ELF-1 (cell line): Measurements from ENCODE around the gene RETREG1.

Experiments
- DNase-seq: peaks from one replicate; pipeline ENCODE4 v3.0.0-alpha.2; 2016; ENCODE audit warnings: low read depth, low spot score

Gene RETREG1

DNA sequence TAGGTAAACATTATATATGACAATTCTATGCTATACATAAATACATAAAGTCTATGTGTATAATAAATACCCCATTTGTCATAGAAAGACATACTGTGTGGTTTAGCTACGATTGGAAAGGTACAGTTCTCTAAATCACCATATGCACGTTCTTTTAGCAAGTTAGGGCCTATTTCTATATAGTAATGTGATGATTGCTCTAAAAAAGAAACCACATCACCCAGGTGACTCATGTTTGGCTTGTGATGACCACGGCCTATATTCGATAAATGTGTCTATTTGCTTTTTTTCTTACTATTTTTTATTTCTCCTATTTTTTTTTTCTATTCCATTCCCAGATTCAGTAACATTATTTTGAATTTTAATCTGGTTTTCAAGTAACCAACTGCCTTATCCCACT is 34.7 kb downstream of the RETREG1 start:
- no peak for DNase-seq

DNA sequence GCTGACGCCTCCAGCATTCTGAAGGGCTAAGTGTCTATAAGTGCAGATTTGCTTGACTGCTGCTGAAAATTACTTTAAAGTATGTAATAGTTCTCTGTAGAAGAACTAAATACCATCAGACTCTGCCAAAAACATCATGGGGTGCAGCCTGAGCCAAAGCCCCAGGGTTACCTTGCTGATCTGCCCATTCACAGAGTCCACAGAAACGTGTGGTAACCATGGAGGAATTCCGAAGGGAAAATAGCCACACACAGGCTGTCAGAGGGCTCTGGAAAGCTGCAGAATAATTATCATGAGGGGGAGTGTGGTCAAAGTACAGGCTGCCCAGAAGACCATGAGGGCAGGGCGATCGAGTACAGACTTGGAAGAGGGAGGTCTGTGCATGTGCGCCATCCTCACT is 36.4 kb downstream of the RETREG1 start:
- no peak for DNase-seq

DNA sequence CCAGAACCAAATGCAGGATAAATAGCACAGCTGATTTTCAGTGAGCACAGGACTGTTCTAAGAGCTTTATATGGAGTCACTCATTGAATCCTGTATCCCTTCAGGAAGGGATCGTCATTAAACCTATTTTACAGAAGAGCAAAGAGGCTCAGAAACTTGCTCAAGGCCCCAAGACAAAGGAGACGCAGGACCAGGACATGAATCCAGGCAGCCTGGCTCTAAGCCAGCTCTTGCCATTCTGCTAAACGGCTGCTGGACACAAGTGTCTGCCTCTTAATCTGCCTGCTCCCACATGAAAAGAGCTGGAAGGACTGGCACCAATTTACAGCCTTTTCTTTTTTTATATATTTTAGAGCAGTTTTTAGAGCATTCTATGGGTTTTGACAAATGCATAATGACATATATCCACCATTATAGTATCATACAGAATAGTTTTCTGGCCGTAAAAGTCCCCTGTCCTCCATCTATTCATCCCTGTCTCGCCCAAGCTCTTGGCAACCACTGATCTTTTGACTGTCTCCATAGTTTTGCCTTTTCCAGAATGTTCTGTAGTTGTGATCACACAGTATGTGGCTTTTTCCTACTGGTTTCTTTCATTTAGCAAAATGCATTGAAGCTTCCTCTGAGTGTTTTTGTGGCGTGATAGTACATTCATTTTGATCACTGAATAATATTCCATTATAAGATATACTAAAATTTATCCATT is 37.5 kb downstream of the RETREG1 start:
- no peak for DNase-seq

DNA sequence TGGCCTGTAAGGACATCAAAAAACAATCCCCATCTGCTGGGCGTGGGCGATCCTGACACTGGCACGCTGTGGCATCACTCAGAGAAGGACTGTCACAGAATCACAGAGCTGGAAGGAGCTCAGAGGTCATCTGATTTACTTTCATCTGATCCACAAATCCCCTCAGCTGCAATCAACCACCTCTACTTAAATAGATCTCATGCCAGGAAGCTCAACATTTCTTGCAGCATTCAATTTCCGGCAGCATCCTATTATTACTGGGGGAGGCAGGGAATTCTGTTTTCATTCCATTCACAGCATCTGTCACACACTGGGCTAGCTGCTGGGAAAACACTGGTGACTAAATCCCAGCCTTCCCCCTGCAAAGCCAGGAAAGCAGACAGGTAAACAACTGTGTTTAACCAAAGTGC is 38.3 kb downstream of the RETREG1 start:
- DNase-seq: no peak

DNA sequence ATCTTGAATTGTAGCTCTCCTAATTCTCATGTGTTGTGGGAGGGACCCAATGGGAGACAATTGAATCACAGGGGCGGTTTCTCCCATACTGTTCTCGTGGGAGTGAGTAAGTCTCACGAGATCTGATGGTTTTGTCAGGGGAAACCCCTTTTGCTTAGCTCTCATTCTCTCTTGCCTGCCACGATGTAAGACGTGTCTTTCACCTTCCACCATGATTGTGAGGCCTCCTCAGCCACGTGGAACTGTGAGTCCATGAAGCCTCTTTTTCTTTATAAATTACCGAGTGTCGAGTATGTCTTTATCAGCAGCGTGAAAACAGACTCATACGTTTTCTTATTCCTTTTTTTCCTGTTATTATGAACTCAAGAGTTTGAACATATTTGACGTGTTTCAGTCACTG is 39.1 kb downstream of the RETREG1 start:
- no peak for DNase-seq

DNA sequence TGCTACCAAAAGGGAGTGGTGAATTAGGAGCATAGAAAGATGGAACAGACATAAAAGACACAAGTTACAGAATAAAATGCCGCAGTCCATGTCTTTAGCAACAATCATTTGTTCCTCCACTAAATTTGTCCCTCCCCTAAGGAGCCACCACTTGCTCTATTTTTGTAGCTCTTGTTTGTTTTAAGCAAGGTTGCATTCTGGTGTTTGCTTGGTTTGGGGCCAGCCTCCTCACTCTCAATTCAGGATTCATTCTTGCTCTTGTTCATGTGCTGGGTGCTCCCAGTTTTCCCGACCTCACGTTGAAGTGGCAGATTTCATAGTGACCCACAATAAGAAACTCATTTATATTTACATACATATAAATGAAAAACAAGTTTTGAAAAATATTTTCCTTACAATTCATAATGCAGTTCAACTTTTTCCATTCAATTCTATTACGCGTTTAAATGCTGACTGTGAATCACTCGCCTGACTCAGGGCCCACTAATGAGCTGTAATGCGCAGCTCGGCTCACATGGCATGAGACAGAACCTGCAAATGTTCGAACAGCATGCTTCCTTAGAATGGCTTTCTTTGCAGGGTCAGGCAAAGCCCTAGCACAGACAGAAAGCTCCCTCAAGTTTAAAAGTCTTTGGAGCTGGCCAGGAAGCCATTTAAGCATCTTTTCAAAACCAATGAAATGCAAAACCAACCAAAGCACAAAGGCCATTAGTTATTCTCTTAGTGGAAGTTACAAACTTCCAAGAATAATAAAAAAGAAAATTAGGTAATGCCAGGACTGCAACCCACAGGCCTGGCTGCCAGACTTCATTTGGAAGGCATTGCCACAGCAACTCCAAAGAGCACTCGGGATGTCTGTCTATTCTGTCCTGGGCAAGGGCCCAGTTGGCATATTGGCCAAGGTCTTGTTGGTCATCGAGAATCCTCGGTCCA is 41.7 kb downstream of the RETREG1 start:
- DNase-seq: no peak

DNA sequence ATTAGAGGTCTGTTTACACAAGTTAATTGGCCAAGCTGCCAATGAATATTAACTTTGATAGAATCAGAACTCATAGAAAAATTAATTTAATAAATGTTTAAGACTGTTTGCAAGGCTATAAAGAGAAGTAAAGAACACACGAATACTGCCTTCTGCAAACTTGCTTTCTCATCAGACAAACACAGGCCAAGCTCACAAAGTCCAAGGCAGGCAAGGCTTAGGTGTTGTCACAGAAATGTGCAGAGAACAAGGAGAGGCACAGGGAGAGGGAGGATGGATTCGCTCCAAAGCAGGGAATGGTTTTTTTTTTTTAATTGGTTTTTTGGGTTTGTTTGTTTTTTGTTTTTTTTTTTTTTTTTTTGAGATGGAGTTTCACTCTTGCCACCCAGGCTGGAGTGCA is 43.4 kb downstream of the RETREG1 start:
- DNase-seq: no peak

DNA sequence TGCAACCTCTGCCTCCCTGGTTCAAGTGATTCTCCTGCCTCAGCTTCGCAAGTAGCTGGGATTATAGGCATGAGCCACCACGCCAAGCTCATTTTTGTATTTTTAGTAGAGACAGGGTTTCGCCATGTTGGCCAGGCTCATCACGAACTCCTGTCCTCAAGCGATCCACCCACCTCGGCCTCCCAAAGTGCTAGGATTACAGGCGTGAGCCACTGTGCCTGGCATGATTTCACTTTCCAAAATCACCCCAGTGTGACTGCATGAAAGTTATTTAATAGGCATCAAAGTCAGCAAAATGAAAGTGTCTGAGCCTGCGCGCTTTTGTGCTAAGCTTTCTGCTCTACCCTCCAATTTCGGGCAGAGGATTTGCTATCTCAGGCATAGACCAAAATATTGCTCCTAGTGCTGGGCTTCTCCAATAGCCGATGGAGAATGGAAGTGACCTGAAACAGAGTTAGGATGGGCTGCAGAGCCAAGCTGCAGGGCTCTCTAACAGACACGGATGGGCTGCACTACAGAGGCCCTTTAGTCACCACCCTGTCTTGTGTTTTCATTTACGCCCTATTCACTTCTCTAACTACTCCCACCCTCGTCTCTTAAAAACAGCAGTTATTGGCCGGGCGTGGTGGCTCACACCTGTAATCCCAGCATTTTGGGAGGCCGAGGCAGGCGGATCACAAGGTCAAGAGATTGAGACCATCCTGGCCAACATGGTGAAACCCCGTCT is 44.3 kb downstream of the RETREG1 start:
- DNase-seq: no peak

DNA sequence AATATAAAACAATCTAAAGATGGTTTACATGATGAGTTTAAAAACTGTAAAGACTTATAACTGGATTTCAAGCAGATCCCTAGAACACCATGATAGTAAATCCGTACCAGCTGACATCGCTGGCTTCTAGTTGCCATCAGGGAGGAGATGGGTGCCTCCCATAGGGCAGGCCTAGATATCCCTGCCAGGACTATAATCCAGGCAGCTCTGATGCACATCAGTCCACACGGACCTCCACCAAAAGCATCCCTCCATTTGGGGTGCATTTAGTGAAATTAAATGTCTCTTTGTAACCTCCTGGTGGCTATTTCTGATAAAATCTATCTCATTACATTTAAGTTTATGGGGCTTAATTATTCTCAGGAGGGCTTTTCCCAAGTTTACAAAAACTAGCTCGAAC is 45.8 kb downstream of the RETREG1 start:
- no peak for DNase-seq

DNA sequence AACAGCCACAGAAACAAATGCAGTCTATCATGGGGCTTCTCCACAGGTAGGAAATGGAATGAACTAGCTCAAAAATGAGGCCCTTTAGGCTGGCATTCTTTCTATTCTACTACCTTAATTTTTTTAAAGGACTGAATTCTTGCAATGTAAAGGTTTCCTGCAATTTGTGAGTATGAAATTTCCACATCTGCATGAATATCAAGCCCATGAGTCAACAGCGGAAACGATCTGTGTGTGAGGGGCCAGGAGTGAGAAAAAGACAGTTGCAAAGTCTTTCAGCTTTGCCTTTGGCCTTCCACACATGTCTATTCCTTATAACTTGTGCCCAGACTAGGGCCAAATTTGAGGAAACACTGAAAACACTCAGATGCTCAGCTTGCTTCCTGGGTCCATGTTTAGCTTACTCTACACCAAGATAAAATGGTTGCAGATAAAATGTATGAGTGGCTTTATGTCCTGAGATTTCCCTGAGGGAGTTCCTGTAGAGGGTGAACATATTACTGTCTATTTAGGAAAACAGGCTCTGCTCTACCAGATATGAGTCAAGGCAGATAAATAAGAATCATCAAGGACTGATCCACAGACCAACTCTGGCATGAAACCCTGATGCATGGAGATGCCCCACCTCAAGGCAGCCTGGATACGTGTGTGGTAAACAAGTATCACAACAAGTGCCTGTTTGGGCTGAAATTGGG is 46.5 kb downstream of the RETREG1 start:
- DNase-seq: no peak

DNA sequence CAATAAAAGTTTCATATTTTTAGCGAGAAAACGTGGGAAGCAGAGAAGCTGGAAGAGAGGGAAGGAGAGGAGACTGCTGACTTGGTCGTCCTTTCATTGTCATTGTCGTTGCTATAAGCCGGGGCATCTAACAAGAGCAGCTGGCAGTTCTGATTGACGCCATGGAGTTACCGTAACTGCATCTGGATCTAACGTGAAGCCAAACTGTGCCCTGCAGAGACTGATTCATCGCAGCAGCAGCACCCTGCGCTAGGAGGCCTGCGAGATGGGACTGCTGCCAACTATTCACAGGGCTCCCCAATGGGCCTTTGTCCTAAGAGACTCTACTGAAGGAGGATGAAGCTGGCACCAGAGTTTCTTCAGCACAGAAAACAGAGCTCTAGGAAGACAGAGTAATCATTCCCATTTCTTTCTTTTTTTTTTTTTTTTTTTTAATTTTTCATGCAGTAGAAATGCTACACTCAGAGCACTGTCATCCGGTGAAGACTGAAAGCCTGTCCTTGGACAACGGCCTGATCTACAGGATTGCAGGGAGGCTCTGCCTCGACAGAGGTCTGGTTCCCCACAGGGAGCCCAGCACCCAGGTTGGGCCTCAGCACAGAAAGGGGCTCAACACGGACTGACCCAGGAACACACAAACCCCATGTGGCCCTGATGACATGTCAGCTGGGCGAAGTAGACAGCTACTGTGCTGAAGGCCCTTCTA is 47.8 kb downstream of the RETREG1 start:
- no peak for DNase-seq

DNA sequence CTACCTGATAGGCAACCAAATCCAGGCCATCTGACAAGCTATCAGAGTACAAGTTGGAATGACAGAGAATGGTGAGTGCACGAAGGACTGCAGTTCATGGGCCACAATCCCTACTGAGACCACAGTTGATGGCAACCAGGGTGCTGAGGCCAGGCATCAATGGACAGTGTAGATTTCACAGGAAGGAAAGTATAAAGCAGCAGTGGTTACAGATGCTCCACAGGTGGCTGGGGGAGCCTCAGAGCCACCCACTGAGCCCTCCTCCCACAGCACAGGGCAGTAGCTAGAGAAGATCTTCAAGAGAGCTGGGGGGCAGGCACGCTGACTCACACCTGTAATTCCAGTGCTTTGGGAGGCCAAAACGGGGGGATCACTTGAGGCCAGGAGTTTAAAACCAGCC is 49.4 kb downstream of the RETREG1 start:
- DNase-seq: no peak

DNA sequence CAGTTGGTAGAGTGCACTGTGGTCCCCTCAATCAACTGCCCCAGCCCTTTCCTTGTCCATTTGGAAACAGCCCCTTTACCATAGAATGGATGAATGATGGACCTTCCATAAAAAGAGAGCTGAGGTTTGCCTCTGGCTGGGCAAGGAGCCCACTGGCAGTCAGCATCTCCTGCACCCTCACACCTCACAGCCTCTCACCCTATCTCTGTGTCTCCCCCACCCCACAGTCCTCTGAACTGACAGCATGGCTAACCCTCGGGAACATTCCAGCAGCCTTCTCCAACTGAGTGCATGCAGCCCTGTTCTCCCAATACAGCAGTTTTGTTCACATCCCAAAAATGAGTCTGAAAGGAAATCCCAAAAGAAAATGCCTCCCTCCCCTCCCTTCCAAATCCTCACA is 51.7 kb downstream of the RETREG1 start:
- DNase-seq: no peak

DNA sequence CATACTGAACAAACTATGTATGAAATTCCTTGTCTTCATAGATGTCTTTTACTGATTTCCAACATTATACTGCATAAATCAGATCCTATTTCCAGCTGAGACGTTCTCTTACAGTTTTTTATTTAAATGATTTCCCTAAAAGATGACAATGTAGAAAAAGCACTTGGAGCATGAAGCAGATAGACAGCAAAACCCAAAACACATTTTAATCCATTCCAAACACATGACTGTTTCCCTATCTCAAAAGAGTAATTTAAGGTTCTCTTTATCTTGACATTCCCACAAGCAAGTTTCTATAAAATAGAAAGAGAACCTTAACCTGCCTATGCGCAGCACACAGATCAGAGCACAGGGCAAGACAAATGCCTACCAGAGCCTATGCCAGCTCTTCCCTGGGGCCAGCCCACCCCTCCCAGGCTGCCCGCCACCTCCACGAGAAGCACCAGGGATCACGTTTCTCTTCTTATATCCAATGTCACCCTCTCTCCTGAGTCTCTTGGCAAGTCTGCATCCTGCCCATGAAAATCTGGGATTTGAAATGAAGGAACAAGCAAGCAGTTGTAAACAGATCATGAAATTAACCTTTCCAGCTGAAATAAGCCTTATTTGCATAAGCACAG is 52.4 kb downstream of the RETREG1 start:
- DNase-seq: no peak

DNA sequence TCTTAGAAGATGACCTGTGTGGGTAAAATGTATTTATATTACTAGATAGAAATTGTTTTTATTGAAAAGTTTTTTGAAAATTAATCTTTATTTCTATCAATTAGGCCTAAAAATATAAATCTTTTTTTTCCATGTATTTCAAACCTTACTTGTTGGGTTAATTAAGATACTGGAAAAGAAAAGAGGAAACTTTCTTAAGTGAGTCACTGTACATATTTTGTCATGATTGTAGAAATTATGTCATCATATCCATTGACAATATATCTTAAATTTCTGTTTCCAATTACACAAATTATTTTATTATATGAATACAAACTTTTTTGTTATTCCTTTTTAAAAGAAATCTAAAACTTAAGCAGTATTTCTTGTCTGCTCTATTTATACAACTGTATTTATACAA is 53.1 kb downstream of the RETREG1 start:
- no peak for DNase-seq

DNA sequence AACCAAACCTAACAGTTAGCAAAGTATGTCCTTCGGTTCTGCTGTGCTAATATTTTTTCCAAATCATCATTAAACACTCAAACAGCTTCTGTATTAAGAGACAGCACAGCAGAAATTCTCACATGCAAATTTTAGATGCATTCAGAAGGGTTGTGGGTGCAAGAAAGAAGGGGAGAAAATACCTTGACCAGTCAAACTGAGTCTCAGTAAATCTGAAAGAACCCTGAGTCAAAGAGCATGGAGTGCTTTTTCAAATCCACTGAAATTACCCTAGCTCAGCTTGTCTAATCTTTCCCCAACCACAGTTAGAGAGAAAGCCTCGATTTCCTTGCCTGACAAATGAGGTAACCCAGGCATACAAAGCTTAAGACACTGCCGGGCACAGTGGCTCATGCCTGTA is 55.1 kb downstream of the RETREG1 start:
- DNase-seq: no peak

DNA sequence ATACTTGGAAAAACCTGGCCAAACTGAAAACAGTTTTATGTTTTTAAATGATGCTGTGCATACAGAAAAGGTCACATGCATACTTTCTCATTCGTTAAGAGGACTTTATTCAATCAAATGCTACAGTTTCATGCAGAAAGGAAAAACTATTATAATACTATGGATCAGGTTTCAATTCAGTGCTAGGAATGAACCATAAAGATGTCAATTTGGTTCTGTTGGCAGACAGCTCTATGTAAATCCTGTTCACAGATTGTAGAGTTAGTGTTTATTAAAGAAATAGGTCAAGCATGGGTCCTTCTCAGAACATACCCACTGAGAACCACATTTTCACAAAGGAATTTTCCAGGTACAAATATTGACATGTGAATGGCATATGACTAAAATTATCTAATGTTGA is 57.1 kb downstream of the RETREG1 start:
- DNase-seq: no peak

DNA sequence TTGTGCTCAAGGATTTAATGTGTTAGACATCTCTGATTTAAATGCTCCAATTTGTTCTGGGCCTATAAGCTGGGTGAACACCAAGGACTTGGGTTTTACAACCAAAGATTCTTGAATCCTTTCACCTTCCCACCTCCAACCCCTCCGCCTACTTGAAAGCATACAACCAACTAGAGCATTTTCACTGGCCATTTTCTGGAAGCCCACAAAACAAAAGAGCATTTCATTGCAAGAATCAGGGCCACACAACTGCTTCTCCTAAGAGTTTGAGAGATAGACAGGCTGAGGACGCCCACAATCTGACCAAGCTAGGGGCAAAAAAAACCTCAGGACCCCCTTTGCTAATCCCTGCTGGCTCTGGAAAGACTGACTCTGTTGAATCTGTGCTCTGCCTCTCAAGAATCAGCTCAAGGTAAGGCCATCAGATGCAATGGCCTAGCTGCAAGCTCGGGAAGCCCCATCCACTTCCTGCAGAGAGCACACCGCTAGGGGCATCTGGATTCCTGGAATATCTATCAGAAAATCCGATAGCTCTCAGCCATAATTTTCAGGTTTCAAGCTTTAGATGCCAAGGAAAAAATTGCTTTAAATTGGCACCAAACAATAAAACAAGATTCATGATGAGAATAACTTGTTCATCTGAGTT is 57.7 kb downstream of the RETREG1 start:
- no peak for DNase-seq

DNA sequence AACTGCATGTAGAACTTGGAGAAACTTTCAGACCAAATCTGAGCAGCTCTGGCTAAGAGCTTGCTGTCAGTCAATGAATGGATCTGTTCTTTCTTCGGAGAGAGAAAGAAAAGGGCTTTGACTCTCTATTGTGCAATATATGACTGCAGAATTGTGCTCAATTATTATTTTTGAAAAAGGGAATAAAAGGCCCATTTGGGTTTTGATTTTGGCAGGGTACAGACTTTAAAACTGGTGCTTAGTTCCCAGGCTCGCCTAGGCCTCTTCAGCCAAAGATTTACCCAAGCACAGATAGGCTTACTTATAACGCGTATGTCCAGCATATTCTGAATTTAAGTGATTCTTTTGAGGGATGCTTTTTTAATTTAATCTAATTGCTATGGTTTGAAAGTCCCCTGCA is 59.3 kb downstream of the RETREG1 start:
- DNase-seq: no peak

DNA sequence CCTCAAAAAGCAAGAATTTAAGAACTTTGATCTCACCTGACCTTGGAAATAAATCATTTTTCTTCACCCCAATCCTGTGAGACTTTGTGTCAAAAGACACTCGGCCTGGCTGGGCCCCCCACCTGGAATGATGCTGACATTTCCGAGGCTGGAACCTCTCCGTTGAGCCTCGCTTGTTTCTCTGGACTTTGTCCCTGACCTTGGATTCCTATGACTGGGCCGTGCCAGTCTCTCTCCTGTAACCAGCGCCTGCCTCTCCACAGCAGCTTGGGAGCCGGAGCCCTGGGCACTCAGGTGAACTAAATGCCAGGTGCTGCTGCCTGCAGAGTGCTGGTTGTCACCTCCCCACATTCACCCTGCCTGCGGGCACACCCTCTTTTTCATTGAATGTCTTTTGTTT is 62.7 kb downstream of the RETREG1 start:
- DNase-seq: no peak
